Keratinocyte (primary cell): ENCODE data around the gene DCTPP1. TPM values are rescaled to one million over a fixed set of nuclear protein-coding genes. Genes with fewer than 3 reads are reported as not detected.

ENCODE experiments used
- DNase-seq: peaks from one replicate; pipeline ENCODE4 v3.0.0-alpha.2; 2011; ENCODE audit warnings: low read depth, missing footprints, low spot score
- FAIRE-seq: peaks from 2 replicates; lab custom pipeline; 2011; peaks lifted over from hg19 to GRCh38; lab: Jason Lieb, UNC
- H2AFZ ChIP-seq: 2 replicates; pipeline ENCODE4 v1.6.0; 2012; ENCODE audit warnings: low read length, control low read depth, inconsistent platforms; ENCODE audit not compliant: control insufficient read depth
- H3K27ac ChIP-seq: 2 replicates; pipeline ENCODE4 v1.5.1; 2011; ENCODE audit warnings: low read length; ENCODE audit not compliant: control insufficient read depth, insufficient read depth
- H3K27me3 ChIP-seq: 3 replicates; pipeline ENCODE4 v1.6.0; 2011; ENCODE audit warnings: low read length; ENCODE audit not compliant: control insufficient read depth, insufficient read depth; ENCODE audit errors: extremely low read depth
- H3K36me3 ChIP-seq, 2 experiments: 2 replicates in 1 of 2; 3 replicates in 1 of 2; pipeline ENCODE4 v1.5.1; 2011; ENCODE audit warnings: low read length in 2 of 2, mild to moderate bottlenecking in 1 of 2; ENCODE audit not compliant: control insufficient read depth in 2 of 2, insufficient read depth in 2 of 2; ENCODE audit errors: extremely low read depth in 1 of 2
- H3K4me1 ChIP-seq: 3 replicates; pipeline ENCODE4 v1.5.1; 2011; ENCODE audit warnings: low read length; ENCODE audit not compliant: control insufficient read depth, insufficient read depth; ENCODE audit errors: extremely low read depth
- H3K4me2 ChIP-seq: 3 replicates; pipeline ENCODE4 v1.6.0; 2011; ENCODE audit warnings: low read depth, low read length; ENCODE audit not compliant: control insufficient read depth, insufficient read depth; ENCODE audit errors: extremely low read depth
- H3K4me3 ChIP-seq, 3 experiments: fragments of 200-600 bp in 1 of 3; sonication (generic) in 1 of 3; 2 replicates in 2 of 3; 3 replicates in 1 of 3; pipeline ENCODE4 v1.5.1; 2011 to 2016; ENCODE audit warnings: low read length in 3 of 3, mild to moderate bottlenecking in 3 of 3, control low read depth in 2 of 3, inconsistent platforms in 1 of 3, low read depth in 1 of 3, mixed read lengths in 1 of 3, mixed run types in 1 of 3, moderate library complexity in 1 of 3; ENCODE audit not compliant: control insufficient read depth in 2 of 3, insufficient read depth in 2 of 3; ENCODE audit errors: extremely low read depth in 1 of 3
- H3K79me2 ChIP-seq: 2 replicates; pipeline ENCODE4 v1.6.0; 2012; ENCODE audit warnings: low read length; ENCODE audit not compliant: control insufficient read depth, insufficient read depth
- H3K9ac ChIP-seq: 3 replicates; pipeline ENCODE4 v1.6.0; 2011; ENCODE audit warnings: low read length; ENCODE audit not compliant: control insufficient read depth, insufficient read depth; ENCODE audit errors: extremely low read depth
- H3K9me1 ChIP-seq: 3 replicates; pipeline ENCODE4 v1.6.0; 2011; ENCODE audit warnings: low read length; ENCODE audit not compliant: control insufficient read depth, insufficient read depth; ENCODE audit errors: extremely low read depth
- H3K9me3 ChIP-seq: 2 replicates; pipeline ENCODE4 v1.5.1; 2012; ENCODE audit warnings: low read depth, low read length; ENCODE audit not compliant: control insufficient read depth
- H4K20me1 ChIP-seq: 3 replicates; pipeline ENCODE4 v1.6.0; 2011; ENCODE audit warnings: low read length; ENCODE audit not compliant: control insufficient read depth, insufficient read depth; ENCODE audit errors: extremely low read depth
- CTCF ChIP-seq, 3 experiments: IDR thresholded peaks in 1 of 3; conservative IDR thresholded peaks in 1 of 3; optimal IDR thresholded peaks in 1 of 3; 2 replicates in 2 of 3; 3 replicates in 1 of 3; pipeline versions ENCODE3 to v1.5.1; 2011; ENCODE audit warnings: low read length in 3 of 3, mild to moderate bottlenecking in 3 of 3, moderate library complexity in 2 of 3, control low read depth in 1 of 3, inconsistent platforms in 1 of 3; ENCODE audit not compliant: insufficient read depth in 2 of 3; ENCODE audit errors: extremely low read depth in 1 of 3
- EZH2 ChIP-seq: IDR thresholded peaks from one replicate; pipeline ENCODE4 v1.6.1; 2012; ENCODE audit warnings: inconsistent platforms, mild to moderate bottlenecking, low read length, moderate library complexity
- dilution Hi-C: fragments of 300-500 bp; cut with MboI; formaldehyde crosslinking; loops from one replicate; pipeline ENCODE4 v1.7.0; 2020; ENCODE audit warnings: low sequenced_read_pairs; ENCODE audit not compliant: extremely low pct_ligation_motif_present
- polyA plus RNA-seq, 5 experiments: library from polyadenylated mRNA; depleted of rRNA in 3 of 5; stranded (reverse) in 3 of 5; stranded (forward) in 1 of 5; unstranded in 1 of 5; fragments of >200 nt; gene quantifications; 1 replicate in 1 of 5; 2 replicates in 3 of 5; 3 replicates in 1 of 5; pipeline versions ENCODE4 v1.2.1 to v1.2.3, GENCODE V29; 2011 to 2012; ENCODE audit warnings: missing spikeins in 2 of 5, low read depth in 1 of 5, low replicate concordance in 1 of 5

The DCTPP1 gene
- polyA plus RNA-seq, 1 donor (not counting 4 experiments of a cell fraction or from before 2014, with no cell fraction given), result 95.8 TPM

- TF ChIP-seq CTCF (optimal IDR thresholded peaks at IDR 0.05 in 1 of 3, IDR thresholded peaks at IDR 0.05 in 1 of 3, conservative IDR thresholded peaks at IDR 0.05 in 1 of 3; ENCODE audit: extremely low read depth in 1 of 3, insufficient read depth in 2 of 3, low read length in 3 of 3) (no peak), EZH2 (no peak)
- Histone ChIP-seq H3K9me3 (no peaks in the 10 kb centered on the region), H3K4me2 (peak overlapping the region; percentile 91), H3K9me1 (no peaks in the 10 kb centered on the region), H3K4me1 (peaks cover 12% of the 10 kb centered on the region), H3K36me3 (peaks cover 0 to 3% of the 10 kb centered on the region in 2 experiments), H4K20me1 (no peaks in the 10 kb centered on the region), H3K79me2 (peaks cover 4% of the 10 kb centered on the region), H3K9ac (peak overlapping the region; percentile 82), H3K4me3 (peak overlapping the region; percentile 44 to 83 (median 79)), H3K27ac (peak overlapping the region; percentile 71), H3K27me3 (no peaks in the 10 kb centered on the region), H2AFZ (peak overlapping the region; percentile 92)
- dilution Hi-C loops, result no loop called here
- FAIRE-seq (no peak), DNase-seq (no peak)
Measured at GRCh38 chr16:30399435-30400186, 30.2 kb downstream of the DCTPP1 start.

- H3K79me2 ChIP-seq, result peaks cover 4% of the 10 kb centered on the region
- H3K27me3 ChIP-seq, result no peaks in the 10 kb centered on the region
- no peaks in the 10 kb centered on the region for H3K9me3 ChIP-seq
- no peak overlapping the region for H3K9ac ChIP-seq
- no peak overlapping the region for H2AFZ ChIP-seq
- no peak for DNase-seq
- no peaks in the 10 kb centered on the region for H3K9me1 ChIP-seq
- H3K4me3 ChIP-seq, result no peak overlapping the region
- H3K36me3 ChIP-seq, result peaks cover 0 to 3% of the 10 kb centered on the region in 2 experiments
- dilution Hi-C loops, result no loop called here
- H3K4me2 ChIP-seq, result no peak overlapping the region
- H4K20me1 ChIP-seq, result no peaks in the 10 kb centered on the region
- FAIRE-seq, result no peak
- peaks cover 12% of the 10 kb centered on the region for H3K4me1 ChIP-seq
- H3K27ac ChIP-seq, result no peak overlapping the region
- TF ChIP-seq EZH2 (no peak), CTCF (optimal IDR thresholded peaks at IDR 0.05 in 1 of 3, IDR thresholded peaks at IDR 0.05 in 1 of 3, conservative IDR thresholded peaks at IDR 0.05 in 1 of 3; ENCODE audit: extremely low read depth in 1 of 3, insufficient read depth in 2 of 3, low read length in 3 of 3) (no peak)
Measured at GRCh38 chr16:30398661-30399434, 31.0 kb downstream of the DCTPP1 start.
